HG03025 (cell line): Measurements from ENCODE around the gene SPRR2B.
"Not testable (repeated sequence)": the region's sequence is repeated elsewhere in the genome, so short reads cannot be mapped to it uniquely, and the experiment has no call there.

ENCODE experiments used
- ATAC-seq: cut with Tn5 transposase; IDR thresholded peaks from one replicate; pipeline ENCODE4 v1.9.1; 2021; ENCODE audit warnings: mild to moderate bottlenecking, moderate library complexity; ENCODE audit not compliant: unreplicated experiment, low FRiP score

Gene SPRR2B

GRCh38 chr1:153035211-153035610, 36.2 kb downstream of the SPRR2B start:
- no peak for ATAC-seq

- no peak for ATAC-seq
Observed at GRCh38 chr1:153032677-153033308, 38.6 kb downstream of the SPRR2B start.

GRCh38 chr1:153032073-153032472, 39.3 kb downstream of the SPRR2B start:
- no peak for ATAC-seq

DNA sequence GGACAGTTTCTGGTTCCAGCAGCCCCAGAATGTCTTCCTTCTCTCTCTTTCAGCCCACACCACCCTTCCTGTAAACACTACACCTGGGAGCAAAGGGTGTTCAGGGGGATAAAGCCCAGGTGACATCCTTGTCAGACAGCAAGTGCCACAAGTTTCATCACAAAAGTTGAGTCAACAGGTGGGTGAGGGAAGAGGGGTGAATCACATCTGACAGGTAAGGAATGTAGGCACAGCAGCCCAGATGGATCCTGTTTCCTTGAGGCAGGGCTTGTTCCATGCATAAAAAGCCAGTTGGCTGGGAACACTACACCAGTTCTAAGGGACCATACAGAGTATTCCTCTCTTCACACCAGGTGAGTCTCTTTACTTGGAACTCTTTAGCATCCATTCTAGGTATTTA, 40.5 kb downstream of the SPRR2B start, which contains the start of gene SPRR1B:
Gene SPRR1B, plus strand, starts transcription at position 309 of the 400 bp plus-strand sequence. CDS start 1,143 bp downstream, outside the sequence.
- ATAC-seq, result no peak

- no peak for ATAC-seq
Observed at GRCh38 chr1:153028766-153029165, 42.6 kb downstream of the SPRR2B start.

DNA sequence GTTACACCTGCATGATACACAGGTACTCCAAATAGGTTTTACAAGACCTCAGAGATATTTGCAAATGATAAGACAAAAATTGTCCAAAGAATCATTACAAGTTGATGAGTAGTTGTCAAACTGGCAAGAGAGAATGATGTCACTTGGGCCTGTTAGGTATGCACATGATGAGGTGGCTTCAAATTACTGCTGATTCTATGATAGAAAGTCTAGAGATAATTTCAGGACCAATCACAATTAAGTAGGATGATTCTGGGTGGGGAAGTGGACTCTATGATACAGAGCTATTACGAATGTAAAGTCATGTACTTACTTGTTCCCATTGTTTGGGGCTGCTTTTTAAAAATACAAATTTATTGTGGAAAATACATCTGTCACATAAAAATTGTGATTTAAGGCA, 45.6 kb downstream of the SPRR2B start:
- no peak for ATAC-seq

GRCh38 chr1:153024413-153024812, 47.0 kb downstream of the SPRR2B start:
- no peak for ATAC-seq

- ATAC-seq, result no peak
Observed at GRCh38 chr1:153023109-153023508, 48.3 kb downstream of the SPRR2B start.

DNA sequence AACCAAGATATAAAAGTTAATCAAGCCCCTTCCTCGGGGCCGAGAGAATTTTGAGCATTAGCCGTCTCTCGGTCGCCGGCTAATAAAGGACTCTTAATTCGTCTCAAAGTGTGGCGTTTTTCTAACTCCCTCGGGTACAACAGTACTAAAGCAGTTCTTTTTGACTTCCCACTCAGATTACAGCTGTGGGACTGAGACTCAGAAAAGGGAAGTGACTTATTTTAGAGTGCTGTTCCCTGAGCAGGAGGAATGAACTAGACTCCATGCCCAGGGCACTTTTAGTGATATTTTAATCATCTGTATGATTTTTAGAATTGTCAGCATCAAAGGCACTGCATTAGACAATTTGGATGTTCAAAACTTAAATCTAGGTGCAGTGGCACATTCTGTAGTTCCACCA, 49.1 kb downstream of the SPRR2B start:
- ATAC-seq, result not testable (repeated sequence)

DNA sequence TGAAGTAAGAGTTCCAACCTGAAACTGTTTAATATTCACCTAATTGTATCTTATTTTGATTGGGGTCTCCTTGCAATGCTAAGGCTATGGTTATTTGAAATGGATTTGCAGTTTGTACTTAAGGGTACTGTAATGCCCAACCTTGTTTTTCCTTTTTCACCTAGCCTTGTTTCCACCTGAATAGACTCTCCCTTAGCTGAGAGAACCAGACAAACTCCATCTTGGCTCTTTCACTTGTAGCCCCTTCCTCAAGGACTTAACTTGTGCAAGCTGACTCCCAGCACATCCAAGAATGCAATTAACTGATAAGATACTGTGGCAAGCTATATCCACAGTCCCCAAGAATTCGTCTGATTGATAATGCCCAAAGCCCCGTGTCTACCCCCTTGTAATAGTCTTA, 49.6 kb downstream of the SPRR2B start:
- ATAC-seq, result not testable (repeated sequence)
